H1 (cell line): ENCODE measurements around the gene MBD3L1.

ENCODE experiments used
- CEBPB ChIP-seq: IDR thresholded peaks from 2 replicates; pipeline ENCODE4 v1.6.1; 2012; ENCODE audit warnings: low read depth, low read length
- CHD2 ChIP-seq: IDR thresholded peaks from 2 replicates; pipeline ENCODE4 v1.6.1; 2012; ENCODE audit warnings: low read length, improper control_type of control experiment
- CTCF ChIP-seq, 3 experiments: IDR thresholded peaks; 1 replicate in 2 of 3; 2 replicates in 1 of 3; pipeline versions ENCODE4 v1.5.1 to v1.6.1; 2011; ENCODE audit warnings: low read length in 3 of 3, mild to moderate bottlenecking in 3 of 3, inconsistent platforms in 2 of 3, low read depth in 1 of 3, moderate library complexity in 1 of 3; ENCODE audit not compliant: insufficient read depth in 1 of 3; ENCODE audit errors: control extremely low read depth in 1 of 3
- EZH2 ChIP-seq: fragments of 200-600 bp; sonication (generic); IDR thresholded peaks from 2 replicates; pipeline ENCODE4 v1.7.1; 2012; ENCODE audit warnings: low read depth, mild to moderate bottlenecking, moderate library complexity, low read length, inconsistent platforms; ENCODE audit not compliant: severe bottlenecking
- GTF2F1 ChIP-seq: IDR thresholded peaks from 2 replicates; pipeline ENCODE4 v1.6.1; 2012; ENCODE audit warnings: low read depth, low read length, improper control_type of control experiment, borderline replicate concordance
- KDM5A ChIP-seq: fragments of 200-600 bp; IDR thresholded peaks from 2 replicates; pipeline ENCODE4 v1.7.1; 2012; ENCODE audit warnings: mild to moderate bottlenecking, low read length, inconsistent platforms, mixed read lengths
- PHF8 ChIP-seq: fragments of 200-600 bp; sonication (generic); conservative IDR thresholded peaks from 2 replicates; pipeline ENCODE4 v1.7.1; 2012; ENCODE audit warnings: low read depth, mild to moderate bottlenecking, inconsistent platforms, low read length, moderate library complexity
- POLR2A ChIP-seq, 2 experiments: IDR thresholded peaks; 1 replicate in 1 of 2; 2 replicates in 1 of 2; pipeline ENCODE4 v1.6.1; 2011; ENCODE audit warnings: low read depth in 2 of 2, low read length in 2 of 2, mild to moderate bottlenecking in 2 of 2; ENCODE audit errors: control extremely low read depth in 1 of 2
- POLR2AphosphoS5 ChIP-seq: IDR thresholded peaks from 2 replicates; pipeline ENCODE4 v1.6.1; 2011; ENCODE audit warnings: low read depth, low read length
- SP1 ChIP-seq: IDR thresholded peaks from 2 replicates; pipeline ENCODE4 v1.6.1; 2011; ENCODE audit warnings: low read depth, low read length
- SP2 ChIP-seq: IDR thresholded peaks from 2 replicates; pipeline ENCODE4 v1.6.1; 2012; ENCODE audit warnings: mild to moderate bottlenecking, low read length, inconsistent platforms
- TAF1 ChIP-seq: IDR thresholded peaks from 2 replicates; pipeline ENCODE4 v1.6.1; 2011; ENCODE audit warnings: mild to moderate bottlenecking, low read depth, low read length
- YY1 ChIP-seq: IDR thresholded peaks from 2 replicates; pipeline ENCODE4 v1.6.1; 2011; ENCODE audit warnings: low read depth, mild to moderate bottlenecking, low read length
- TF ChIP-seq, protein P1 (sequence below): IDR thresholded peaks from 2 replicates; pipeline ENCODE4 v1.6.1; 2012; ENCODE audit warnings: inconsistent platforms

- no peak for TF ChIP-seq CTCF (IDR thresholded peaks at IDR 0.05; ENCODE audit: control extremely low read depth in 1 of 3, insufficient read depth in 1 of 3, low read depth in 1 of 3, low read length in 3 of 3)
- no peak for TF ChIP-seq KDM5A
- TF ChIP-seq POLR2AphosphoS5, result no peak
- TF ChIP-seq YY1, result no peak
- no peak for TF ChIP-seq SP1
- TF ChIP-seq, protein P1, sequence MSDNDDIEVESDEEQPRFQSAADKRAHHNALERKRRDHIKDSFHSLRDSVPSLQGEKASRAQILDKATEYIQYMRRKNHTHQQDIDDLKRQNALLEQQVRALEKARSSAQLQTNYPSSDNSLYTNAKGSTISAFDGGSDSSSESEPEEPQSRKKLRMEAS, result no peak
- no peak for TF ChIP-seq POLR2A (IDR thresholded peaks at IDR 0.05; ENCODE audit: control extremely low read depth in 1 of 2, low read depth in 2 of 2, low read length in 2 of 2)
- no peak for TF ChIP-seq CEBPB
- no peak for TF ChIP-seq SP2
- no peak for TF ChIP-seq PHF8
- no peak for TF ChIP-seq GTF2F1
- TF ChIP-seq TAF1, result no peak
- no peak for TF ChIP-seq EZH2
- no peak for TF ChIP-seq CHD2
These were observed 55.2 kb downstream of the MBD3L1 start for GRCh38 chr19:8887364-8887763.
